Ascending aorta (tissue), 2 donors: ENCODE results near the gene KCNB1. TPM values are rescaled to one million over a fixed set of nuclear protein-coding genes. Genes with fewer than 3 reads are reported as not detected.

Experiments
- DNase-seq, 2 donors: peaks; one replicate each; pipeline ENCODE4 v3.0.0-alpha.2; 2019; ENCODE audit warnings: low spot score in 2 of 2
- H3K27ac ChIP-seq, 2 donors: fragments of 200-600 bp; sonication (generic); one replicate each; pipeline ENCODE4 v1.5.1; 2016 to 2017; ENCODE audit warnings: mild to moderate bottlenecking in 1 of 2
- H3K27me3 ChIP-seq: fragments of 200-600 bp; sonication (generic); one replicate; pipeline ENCODE4 v1.5.1; 2017
- H3K36me3 ChIP-seq, 2 donors: fragments of 200-600 bp; sonication (generic); one replicate each; pipeline ENCODE4 v1.5.1; 2016
- H3K4me1 ChIP-seq, 2 donors: fragments of 200-600 bp; sonication (generic); one replicate each; pipeline ENCODE4 v1.5.1; 2016 to 2017; ENCODE audit warnings: mild to moderate bottlenecking in 1 of 2
- H3K4me3 ChIP-seq, 2 donors: fragments of 200-600 bp; sonication (generic); one replicate each; pipeline ENCODE4 v1.5.1; 2016 to 2017; ENCODE audit warnings: mild to moderate bottlenecking in 1 of 2
- H3K9me3 ChIP-seq, 2 donors: fragments of 200-600 bp; sonication (generic); one replicate each; pipeline ENCODE4 v1.5.1; 2016
- intact Hi-C: fragments of 100-400 bp; cut with DNase I; formaldehyde crosslinking; loops from one replicate; pipeline ENCODE4 v1.15.1; 2023
- total RNA-seq: library from RNA; depleted of rRNA; stranded (reverse); fragments of >200 nt; gene quantifications from one replicate; pipeline ENCODE4 v1.1.0, GENCODE V29; 2016
- TF ChIP-seq, protein P1 (sequence below), 3 experiments: fragments of 200-600 bp in 2 of 3; fragments of 450-650 bp in 1 of 3; sonication (generic) in 2 of 3; IDR thresholded peaks; one replicate each; pipeline ENCODE4 v1.5.1; 2016 to 2019; ENCODE audit warnings: antibody characterized with exemption in 3 of 3, mild to moderate bottlenecking in 1 of 3, moderate library complexity in 1 of 3

The KCNB1 gene
- total RNA-seq, 1 donor from 2014 or later = not detected

DNA sequence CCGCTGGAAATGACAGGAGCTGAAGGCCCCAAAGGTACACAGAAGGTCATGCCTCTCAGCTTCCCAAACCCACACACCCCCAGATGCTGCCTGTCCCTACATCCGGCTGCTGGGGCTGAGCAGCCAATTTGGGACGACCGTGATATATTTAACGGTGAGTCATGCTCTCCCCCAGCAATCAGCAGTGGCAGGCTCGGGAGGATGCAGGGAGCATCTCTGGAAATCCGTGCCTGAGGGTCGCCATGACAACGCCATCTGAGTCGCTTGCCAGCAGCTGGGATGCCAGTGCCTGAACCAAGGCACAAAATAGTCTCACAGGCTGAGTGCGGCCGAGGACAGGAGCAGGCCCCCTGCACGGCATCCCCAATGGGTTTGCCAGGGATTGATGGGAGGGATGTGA lies 57.9 kb downstream of the KCNB1 start:
- intact Hi-C loops = no loop called here
- TF ChIP-seq, protein P1, sequence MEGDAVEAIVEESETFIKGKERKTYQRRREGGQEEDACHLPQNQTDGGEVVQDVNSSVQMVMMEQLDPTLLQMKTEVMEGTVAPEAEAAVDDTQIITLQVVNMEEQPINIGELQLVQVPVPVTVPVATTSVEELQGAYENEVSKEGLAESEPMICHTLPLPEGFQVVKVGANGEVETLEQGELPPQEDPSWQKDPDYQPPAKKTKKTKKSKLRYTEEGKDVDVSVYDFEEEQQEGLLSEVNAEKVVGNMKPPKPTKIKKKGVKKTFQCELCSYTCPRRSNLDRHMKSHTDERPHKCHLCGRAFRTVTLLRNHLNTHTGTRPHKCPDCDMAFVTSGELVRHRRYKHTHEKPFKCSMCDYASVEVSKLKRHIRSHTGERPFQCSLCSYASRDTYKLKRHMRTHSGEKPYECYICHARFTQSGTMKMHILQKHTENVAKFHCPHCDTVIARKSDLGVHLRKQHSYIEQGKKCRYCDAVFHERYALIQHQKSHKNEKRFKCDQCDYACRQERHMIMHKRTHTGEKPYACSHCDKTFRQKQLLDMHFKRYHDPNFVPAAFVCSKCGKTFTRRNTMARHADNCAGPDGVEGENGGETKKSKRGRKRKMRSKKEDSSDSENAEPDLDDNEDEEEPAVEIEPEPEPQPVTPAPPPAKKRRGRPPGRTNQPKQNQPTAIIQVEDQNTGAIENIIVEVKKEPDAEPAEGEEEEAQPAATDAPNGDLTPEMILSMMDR (IDR thresholded peaks at IDR 0.05) = no peak
- Histone ChIP-seq H3K4me3 (no peak overlapping the region), H3K27me3 (no peaks in the 10 kb centered on the region), H3K4me1 (no peaks in the 10 kb centered on the region), H3K9me3 (no peaks in the 10 kb centered on the region), H3K36me3 (no peaks in the 10 kb centered on the region), H3K27ac (no peak overlapping the region)
- DNase-seq = no peak

DNA sequence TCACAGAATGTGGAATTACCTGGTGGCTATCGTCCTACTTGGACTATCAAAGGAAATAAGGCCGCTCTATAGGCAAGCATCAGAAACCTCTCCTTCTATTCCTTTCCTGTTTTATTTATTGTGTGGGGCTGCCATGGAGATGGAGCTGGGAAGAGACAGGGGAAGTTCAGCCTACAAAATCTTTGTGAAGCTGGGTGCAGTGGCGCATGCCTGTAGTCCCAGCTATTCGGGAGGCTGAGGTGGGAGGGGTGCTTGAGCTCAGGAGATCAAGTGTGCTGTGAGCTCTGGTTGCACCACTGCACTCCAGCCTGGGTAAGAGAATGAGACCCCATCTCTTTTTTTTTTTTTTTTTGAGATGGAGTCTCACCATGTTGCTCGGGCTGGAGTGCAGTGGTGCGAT lies 60.3 kb downstream of the KCNB1 start:
- no peaks in the 10 kb centered on the region for H3K9me3 ChIP-seq
- no peaks in the 10 kb centered on the region for H3K27me3 ChIP-seq
- no peak overlapping the region for H3K27ac ChIP-seq
- H3K4me3 ChIP-seq = no peak overlapping the region
- TF ChIP-seq, protein P1 (IDR thresholded peaks at IDR 0.05) = no peak
- intact Hi-C loops = no loop called here
- no peaks in the 10 kb centered on the region for H3K36me3 ChIP-seq
- no peaks in the 10 kb centered on the region for H3K4me1 ChIP-seq
- DNase-seq = no peak

DNA sequence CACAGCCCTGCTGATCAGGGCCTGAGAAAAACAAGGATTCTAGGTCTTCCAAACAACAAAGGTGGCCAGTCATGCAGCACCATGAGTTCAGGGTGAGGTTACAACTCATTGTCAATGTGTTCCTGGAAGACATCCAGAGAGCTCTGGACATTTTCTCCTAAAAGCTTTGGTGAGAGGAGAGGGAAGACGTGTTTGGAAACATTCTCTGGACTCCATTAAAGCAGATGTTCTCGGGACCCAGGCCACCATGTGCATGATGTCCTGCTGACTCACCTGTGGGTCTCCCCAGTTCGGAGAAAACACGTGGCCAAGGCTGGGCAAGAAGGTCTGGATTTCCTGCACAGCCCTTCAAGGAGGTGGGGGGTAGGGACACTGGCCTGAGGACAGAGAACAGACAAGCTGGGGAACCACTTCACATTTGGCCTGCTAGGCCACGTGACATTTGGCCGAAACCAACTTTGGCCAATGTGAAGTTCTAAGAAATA lies 61.6 kb downstream of the KCNB1 start:
- DNase-seq = no peak

DNA sequence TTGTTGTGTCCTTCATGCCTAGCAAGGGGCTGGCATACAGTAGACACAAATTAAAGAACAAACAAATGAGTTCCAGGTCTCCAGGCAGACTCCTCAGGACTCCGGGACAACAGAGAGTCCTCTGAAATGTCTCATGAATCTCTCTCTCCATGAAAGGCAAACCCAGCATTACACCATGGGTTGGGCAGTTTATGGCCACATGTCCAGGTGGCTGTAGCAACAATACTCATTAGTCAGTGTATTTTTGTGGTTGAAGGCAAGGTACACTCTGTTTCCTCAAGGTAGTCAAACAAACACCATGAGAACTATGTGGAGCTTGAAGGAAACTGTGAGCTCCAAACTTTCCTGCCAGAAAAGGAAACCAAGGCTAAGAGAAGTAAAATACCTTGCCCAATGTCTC lies 62.2 kb downstream of the KCNB1 start:
- Histone ChIP-seq H3K36me3 (no peaks in the 10 kb centered on the region), H3K27ac (no peak overlapping the region), H3K9me3 (no peaks in the 10 kb centered on the region), H3K4me1 (no peaks in the 10 kb centered on the region), H3K27me3 (no peaks in the 10 kb centered on the region), H3K4me3 (no peak overlapping the region)
- intact Hi-C loops = no loop called here
- TF ChIP-seq, protein P1 (IDR thresholded peaks at IDR 0.05) = no peak
- DNase-seq = no peak

More for the DNA sequence above, 61.6 kb downstream of the KCNB1 start:
- Histone ChIP-seq H3K36me3 (no peaks in the 10 kb centered on the region), H3K9me3 (no peaks in the 10 kb centered on the region), H3K4me3 (no peak overlapping the region), H3K27ac (no peak overlapping the region), H3K27me3 (no peaks in the 10 kb centered on the region), H3K4me1 (no peaks in the 10 kb centered on the region)
- TF ChIP-seq, protein P1 (IDR thresholded peaks at IDR 0.05) = no peak
- intact Hi-C loops = no loop called here

DNA sequence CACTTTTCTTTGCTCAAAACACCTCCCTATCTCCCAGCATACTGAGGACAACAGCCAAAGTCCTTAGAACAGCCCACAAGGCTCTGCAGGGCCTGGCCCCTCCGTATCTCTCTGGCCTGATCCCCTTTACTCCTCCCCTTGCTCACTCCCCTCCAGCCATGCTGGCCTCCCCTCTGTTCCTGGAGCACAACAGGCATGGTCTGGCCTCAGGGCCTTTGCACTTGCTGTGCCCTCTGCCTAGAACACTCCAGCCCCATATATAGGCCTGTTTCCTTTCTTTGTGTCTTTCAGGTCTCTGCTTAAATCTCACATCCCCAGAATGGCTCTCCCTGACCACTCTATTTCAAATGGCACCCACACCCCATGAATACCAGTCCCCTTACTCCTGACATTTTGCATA lies 62.7 kb downstream of the KCNB1 start:
- Histone ChIP-seq H3K36me3 (no peaks in the 10 kb centered on the region), H3K4me3 (no peak overlapping the region), H3K9me3 (no peaks in the 10 kb centered on the region), H3K27ac (no peak overlapping the region), H3K4me1 (no peaks in the 10 kb centered on the region), H3K27me3 (no peaks in the 10 kb centered on the region)
- intact Hi-C loops = no loop called here
- TF ChIP-seq, protein P1 (IDR thresholded peaks at IDR 0.05) = no peak
- no peak for DNase-seq

DNA sequence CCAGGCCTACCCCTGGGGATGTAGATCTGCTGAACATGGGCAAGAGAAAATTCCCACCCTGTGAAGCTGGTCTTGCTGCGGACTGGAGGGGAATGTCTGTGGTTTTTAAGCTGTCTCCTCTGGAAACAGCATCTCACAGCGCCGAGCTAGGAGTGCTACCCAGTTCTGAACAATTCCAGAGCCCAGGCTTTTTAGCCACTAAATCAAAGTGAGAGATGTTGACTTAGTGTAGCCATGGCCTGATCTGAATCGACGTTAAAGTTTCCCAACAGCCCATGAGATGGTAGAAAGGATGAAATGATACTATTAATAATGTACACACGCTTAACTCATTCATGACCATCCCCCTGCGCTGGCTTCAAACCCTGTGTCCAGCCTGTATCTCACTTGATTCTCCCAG lies 63.7 kb downstream of the KCNB1 start:
- Histone ChIP-seq H3K4me3 (no peak overlapping the region), H3K27ac (no peak overlapping the region), H3K27me3 (no peaks in the 10 kb centered on the region), H3K9me3 (no peaks in the 10 kb centered on the region), H3K4me1 (no peaks in the 10 kb centered on the region), H3K36me3 (no peaks in the 10 kb centered on the region)
- DNase-seq = no peak
- TF ChIP-seq, protein P1 (IDR thresholded peaks at IDR 0.05) = no peak
- intact Hi-C loops = no loop called here
